ENCODE results near the gene GALNT18. TPM values are rescaled to one million over a fixed set of nuclear protein-coding genes. Genes with fewer than 3 reads are reported as not detected.

The GALNT18 gene
- total RNA-seq, 1 donor, result 11.7 TPM

GRCh38 chr11:11481371-11481770 is 140.4 kb downstream of the GALNT18 start:
- no peak for DNase-seq (ENCODE audit: low read depth)
- H3K4me3 ChIP-seq (ENCODE audit: low read depth, low read length), result no peak overlapping the region
- TF ChIP-seq CTCF (IDR thresholded peaks at IDR 0.05; ENCODE audit: insufficient read depth, low read depth, low read length), result no peak

- H3K4me3 ChIP-seq (ENCODE audit: low read depth, low read length), result no peak overlapping the region
- no peak for TF ChIP-seq CTCF (IDR thresholded peaks at IDR 0.05; ENCODE audit: insufficient read depth, low read depth, low read length)
- DNase-seq (ENCODE audit: low read depth), result no peak
Measured at GRCh38 chr11:11480971-11481370, 140.8 kb downstream of the GALNT18 start.

- no peak overlapping the region for H3K4me3 ChIP-seq (ENCODE audit: low read depth, low read length)
- DNase-seq (ENCODE audit: low read depth), result no peak
- no peak for TF ChIP-seq CTCF (IDR thresholded peaks at IDR 0.05; ENCODE audit: insufficient read depth, low read depth, low read length)
Measured at GRCh38 chr11:11478687-11479086, 143.1 kb downstream of the GALNT18 start.

- DNase-seq (ENCODE audit: low read depth), result no peak
- TF ChIP-seq CTCF (IDR thresholded peaks at IDR 0.05; ENCODE audit: insufficient read depth, low read depth, low read length), result no peak
- no peak overlapping the region for H3K4me3 ChIP-seq (ENCODE audit: low read depth, low read length)
Measured at GRCh38 chr11:11477695-11478420, 143.9 kb downstream of the GALNT18 start.

- no peak for TF ChIP-seq CTCF (IDR thresholded peaks at IDR 0.05; ENCODE audit: insufficient read depth, low read depth, low read length)
- DNase-seq (ENCODE audit: low read depth), result no peak
- no peak overlapping the region for H3K4me3 ChIP-seq (ENCODE audit: low read depth, low read length)
Measured at GRCh38 chr11:11476971-11477645, 144.7 kb downstream of the GALNT18 start.

GRCh38 chr11:11476499-11476898 is 145.3 kb downstream of the GALNT18 start:
- DNase-seq (ENCODE audit: low read depth), result no peak
- no peak overlapping the region for H3K4me3 ChIP-seq (ENCODE audit: low read depth, low read length)
- no peak for TF ChIP-seq CTCF (IDR thresholded peaks at IDR 0.05; ENCODE audit: insufficient read depth, low read depth, low read length)
